HepG2 (cell line): ENCODE results near the gene WDR18. TPM values are rescaled to one million over a fixed set of nuclear protein-coding genes. Genes with fewer than 3 reads are reported as not detected.

Experiments used
- ARID2 ChIP-seq: sonication (generic); formaldehyde crosslinking; IDR thresholded peaks from 2 replicates; pipeline ENCODE4 v1.8.1; 2022; ENCODE audit warnings: mild to moderate bottlenecking, missing genetic modification reagents, borderline replicate concordance
- ATF1 ChIP-seq: IDR thresholded peaks from 2 replicates; pipeline ENCODE4 v1.6.1; 2016; ENCODE audit warnings: mild to moderate bottlenecking, control low read depth
- BHLHE40 ChIP-seq: IDR thresholded peaks from 2 replicates; pipeline ENCODE4 v1.6.1; 2011; ENCODE audit warnings: low read length, improper control_type of control experiment
- CBX5 ChIP-seq: sonication (generic); formaldehyde crosslinking; IDR thresholded peaks from 2 replicates; pipeline ENCODE4 v1.4.0; 2020; ENCODE audit warnings: missing genetic modification reagents, borderline replicate concordance
- GPN1 ChIP-seq: sonication (generic); formaldehyde crosslinking; IDR thresholded peaks from 2 replicates; pipeline ENCODE4 v1.5.1; 2020; ENCODE audit warnings: missing genetic modification reagents, borderline replicate concordance
- JUND ChIP-seq: sonication (generic); formaldehyde crosslinking; IDR thresholded peaks from 2 replicates; pipeline ENCODE4 v1.8.0; 2022; ENCODE audit warnings: mild to moderate bottlenecking, missing genetic modification reagents
- KDM5A ChIP-seq: fragments of 200-600 bp; sonication (generic); IDR thresholded peaks from 2 replicates; pipeline ENCODE4 v1.7.0; 2018; ENCODE audit warnings: antibody characterized with exemption, mild to moderate bottlenecking, low read length, borderline replicate concordance
- MAFK ChIP-seq, 2 experiments: IDR thresholded peaks in 1 of 2; conservative IDR thresholded peaks in 1 of 2; 2 replicates each; pipeline ENCODE4 v1.6.1; 2011; ENCODE audit warnings: improper control_type of control experiment in 2 of 2, low read length in 2 of 2
- RBM39 ChIP-seq: fragments of 200-400 bp; formaldehyde crosslinking; IDR thresholded peaks from one replicate; pipeline ENCODE4 v1.6.1; 2018; ENCODE audit warnings: antibody characterized with exemption, mild to moderate bottlenecking, low read depth, low read length; ENCODE audit not compliant: poor library complexity, severe bottlenecking
- SMC3 ChIP-seq: IDR thresholded peaks from 2 replicates; pipeline ENCODE4 v1.6.1; 2011; ENCODE audit warnings: low read length, improper control_type of control experiment
- ZC3H13 ChIP-seq: sonication (generic); formaldehyde crosslinking; IDR thresholded peaks from 2 replicates; pipeline ENCODE4 v1.8.1; 2023; ENCODE audit warnings: mild to moderate bottlenecking, missing genetic modification reagents, moderate library complexity
- ZFP82 ChIP-seq: sonication (generic); formaldehyde crosslinking; IDR thresholded peaks from 2 replicates; pipeline ENCODE4 v1.5.1; 2020; ENCODE audit warnings: mild to moderate bottlenecking, missing genetic modification reagents, borderline replicate concordance
- ZNF282 ChIP-seq: fragments of 450-650 bp; IDR thresholded peaks from 2 replicates; pipeline ENCODE4 v1.6.1; 2018; ENCODE audit not compliant: partially characterized antibody
- ZNF441 ChIP-seq: sonication (generic); formaldehyde crosslinking; IDR thresholded peaks from 2 replicates; pipeline ENCODE4 v1.7.0; 2021; ENCODE audit warnings: missing genetic modification reagents, borderline replicate concordance
- ZNF468 ChIP-seq: sonication (generic); formaldehyde crosslinking; IDR thresholded peaks from 2 replicates; pipeline ENCODE4 v1.8.0; 2022; ENCODE audit warnings: mild to moderate bottlenecking, moderate library complexity, missing genetic modification reagents
- ZNF556 ChIP-seq: sonication (generic); formaldehyde crosslinking; IDR thresholded peaks from 2 replicates; pipeline ENCODE4 v1.4.0; 2020; ENCODE audit warnings: mild to moderate bottlenecking, missing genetic modification reagents, borderline replicate concordance
- ZSCAN25 ChIP-seq: sonication (generic); formaldehyde crosslinking; IDR thresholded peaks from 2 replicates; pipeline ENCODE4 v1.8.0; 2022; ENCODE audit warnings: mild to moderate bottlenecking, missing genetic modification reagents
- polyA plus RNA-seq, 8 experiments: library from polyadenylated mRNA; depleted of rRNA in 3 of 8; stranded (reverse) in 7 of 8; unstranded in 1 of 8; fragments of >200 nt; fragmentation: Illumina TruSeq in 4 of 8; extraction: Trizol in 4 of 8; gene quantifications; 2 replicates each; pipeline versions ENCODE4 v1.2.1 to v1.2.3, GENCODE V29; 2011 to 2016; ENCODE audit warnings: low read depth in 4 of 8, missing spikeins in 1 of 8, mixed read lengths in 1 of 8; ENCODE audit not compliant: insufficient read depth in 1 of 8
- total RNA-seq, 5 experiments: library from RNA; depleted of rRNA; stranded (reverse); fragments of >200 nt; fragmentation: Illumina TruSeq; extraction: Trizol; gene quantifications; 2 replicates each; pipeline ENCODE4 v1.2.3, GENCODE V29; 2016; ENCODE audit warnings: low read depth in 1 of 5
- TF ChIP-seq, protein P1 (sequence below): sonication (generic); formaldehyde crosslinking; IDR thresholded peaks from 2 replicates; pipeline ENCODE4 v1.5.0; 2020; ENCODE audit warnings: missing genetic modification reagents
- TF ChIP-seq, protein P2 (sequence below): sonication (generic); formaldehyde crosslinking; conservative IDR thresholded peaks from 2 replicates; pipeline ENCODE4 v1.4.0; 2020; ENCODE audit warnings: missing genetic modification reagents
- TF ChIP-seq, protein P3 (sequence below): sonication (generic); formaldehyde crosslinking; IDR thresholded peaks from 2 replicates; pipeline ENCODE4 v1.5.0; 2020; ENCODE audit warnings: mild to moderate bottlenecking, missing genetic modification reagents
- TF ChIP-seq, protein P4 (sequence below): sonication (generic); formaldehyde crosslinking; IDR thresholded peaks from 2 replicates; pipeline ENCODE4 v1.8.1; 2023; ENCODE audit warnings: missing genetic modification reagents, mild to moderate bottlenecking, borderline replicate concordance
- TF ChIP-seq, protein P5 (sequence below): sonication (generic); formaldehyde crosslinking; IDR thresholded peaks from 2 replicates; pipeline ENCODE4 v1.5.0; 2020; ENCODE audit warnings: missing genetic modification reagents

WDR18 gene
- total and polyA plus RNA-seq, 2 of the 13 experiments (the other 11 are each of a cell fraction or from before 2014, with no cell fraction given), result 36.4 to 47.6 TPM

DNA sequence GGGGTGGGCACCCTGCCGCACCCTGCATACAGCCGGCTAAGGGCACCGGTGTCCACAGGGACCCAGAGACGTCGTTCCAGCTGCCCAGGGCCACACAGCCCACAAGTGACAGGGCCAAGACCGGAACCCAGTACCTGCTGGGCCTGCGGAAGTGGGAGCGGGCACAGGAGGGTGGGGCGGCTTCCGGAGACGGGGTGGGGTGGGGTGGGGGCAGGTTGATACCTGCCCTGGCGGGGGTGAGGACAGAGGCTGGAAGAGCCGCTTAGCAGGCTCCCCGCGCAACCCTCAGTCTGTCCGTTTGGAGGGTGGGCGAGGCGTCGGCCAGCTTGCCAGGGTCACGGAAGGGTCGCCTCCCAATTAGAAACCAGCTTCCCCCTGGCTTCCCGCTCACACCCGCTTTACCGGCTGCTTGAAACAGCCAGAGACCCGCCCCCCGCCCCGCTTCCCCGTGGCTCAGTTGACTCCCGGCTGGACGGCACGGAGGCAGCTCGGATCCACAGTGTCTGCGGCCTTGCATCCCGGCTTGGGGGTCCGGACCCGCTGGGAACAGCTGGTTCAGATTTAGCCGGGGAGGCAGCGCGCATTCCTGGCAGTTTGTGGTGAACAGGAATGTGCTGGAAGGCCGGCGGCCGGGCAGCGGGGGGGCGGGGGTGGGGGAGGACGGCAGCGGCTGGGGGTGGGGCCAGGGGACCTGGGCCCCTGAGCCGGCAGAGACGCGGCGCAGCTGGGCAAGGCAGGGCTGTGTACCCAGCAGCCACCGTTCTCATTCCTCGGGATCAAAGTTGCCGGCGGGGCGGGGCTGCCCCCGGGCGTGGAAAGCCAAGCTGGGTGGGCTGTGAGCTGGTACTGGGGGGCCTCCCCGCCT, 44.1 kb downstream of the WDR18 start (continued):
- TF ChIP-seq, protein P1, sequence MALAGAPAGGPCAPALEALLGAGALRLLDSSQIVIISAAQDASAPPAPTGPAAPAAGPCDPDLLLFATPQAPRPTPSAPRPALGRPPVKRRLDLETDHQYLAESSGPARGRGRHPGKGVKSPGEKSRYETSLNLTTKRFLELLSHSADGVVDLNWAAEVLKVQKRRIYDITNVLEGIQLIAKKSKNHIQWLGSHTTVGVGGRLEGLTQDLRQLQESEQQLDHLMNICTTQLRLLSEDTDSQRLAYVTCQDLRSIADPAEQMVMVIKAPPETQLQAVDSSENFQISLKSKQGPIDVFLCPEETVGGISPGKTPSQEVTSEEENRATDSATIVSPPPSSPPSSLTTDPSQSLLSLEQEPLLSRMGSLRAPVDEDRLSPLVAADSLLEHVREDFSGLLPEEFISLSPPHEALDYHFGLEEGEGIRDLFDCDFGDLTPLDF (CRISPR knock-in tag), result no peak
- no peak for TF ChIP-seq ZNF556 (CRISPR knock-in tag)
- no peak for TF ChIP-seq RBM39
- no peak for TF ChIP-seq ZNF441 (CRISPR knock-in tag)
- TF ChIP-seq GPN1 (CRISPR knock-in tag), result no peak
- TF ChIP-seq ARID2, result no peak
- no peak for TF ChIP-seq ZFP82
- TF ChIP-seq SMC3, result no peak
- TF ChIP-seq ZSCAN25 (CRISPR knock-in tag), result no peak
- no peak for TF ChIP-seq ZC3H13 (CRISPR knock-in tag)
- TF ChIP-seq ZNF282, result no peak
- no peak for TF ChIP-seq ATF1 (CRISPR knock-in tag)
- TF ChIP-seq, protein P2, sequence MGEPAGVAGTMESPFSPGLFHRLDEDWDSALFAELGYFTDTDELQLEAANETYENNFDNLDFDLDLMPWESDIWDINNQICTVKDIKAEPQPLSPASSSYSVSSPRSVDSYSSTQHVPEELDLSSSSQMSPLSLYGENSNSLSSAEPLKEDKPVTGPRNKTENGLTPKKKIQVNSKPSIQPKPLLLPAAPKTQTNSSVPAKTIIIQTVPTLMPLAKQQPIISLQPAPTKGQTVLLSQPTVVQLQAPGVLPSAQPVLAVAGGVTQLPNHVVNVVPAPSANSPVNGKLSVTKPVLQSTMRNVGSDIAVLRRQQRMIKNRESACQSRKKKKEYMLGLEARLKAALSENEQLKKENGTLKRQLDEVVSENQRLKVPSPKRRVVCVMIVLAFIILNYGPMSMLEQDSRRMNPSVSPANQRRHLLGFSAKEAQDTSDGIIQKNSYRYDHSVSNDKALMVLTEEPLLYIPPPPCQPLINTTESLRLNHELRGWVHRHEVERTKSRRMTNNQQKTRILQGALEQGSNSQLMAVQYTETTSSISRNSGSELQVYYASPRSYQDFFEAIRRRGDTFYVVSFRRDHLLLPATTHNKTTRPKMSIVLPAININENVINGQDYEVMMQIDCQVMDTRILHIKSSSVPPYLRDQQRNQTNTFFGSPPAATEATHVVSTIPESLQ (CRISPR knock-in tag), result no peak
- TF ChIP-seq ZNF468 (CRISPR knock-in tag), result no peak
- TF ChIP-seq, protein P3, sequence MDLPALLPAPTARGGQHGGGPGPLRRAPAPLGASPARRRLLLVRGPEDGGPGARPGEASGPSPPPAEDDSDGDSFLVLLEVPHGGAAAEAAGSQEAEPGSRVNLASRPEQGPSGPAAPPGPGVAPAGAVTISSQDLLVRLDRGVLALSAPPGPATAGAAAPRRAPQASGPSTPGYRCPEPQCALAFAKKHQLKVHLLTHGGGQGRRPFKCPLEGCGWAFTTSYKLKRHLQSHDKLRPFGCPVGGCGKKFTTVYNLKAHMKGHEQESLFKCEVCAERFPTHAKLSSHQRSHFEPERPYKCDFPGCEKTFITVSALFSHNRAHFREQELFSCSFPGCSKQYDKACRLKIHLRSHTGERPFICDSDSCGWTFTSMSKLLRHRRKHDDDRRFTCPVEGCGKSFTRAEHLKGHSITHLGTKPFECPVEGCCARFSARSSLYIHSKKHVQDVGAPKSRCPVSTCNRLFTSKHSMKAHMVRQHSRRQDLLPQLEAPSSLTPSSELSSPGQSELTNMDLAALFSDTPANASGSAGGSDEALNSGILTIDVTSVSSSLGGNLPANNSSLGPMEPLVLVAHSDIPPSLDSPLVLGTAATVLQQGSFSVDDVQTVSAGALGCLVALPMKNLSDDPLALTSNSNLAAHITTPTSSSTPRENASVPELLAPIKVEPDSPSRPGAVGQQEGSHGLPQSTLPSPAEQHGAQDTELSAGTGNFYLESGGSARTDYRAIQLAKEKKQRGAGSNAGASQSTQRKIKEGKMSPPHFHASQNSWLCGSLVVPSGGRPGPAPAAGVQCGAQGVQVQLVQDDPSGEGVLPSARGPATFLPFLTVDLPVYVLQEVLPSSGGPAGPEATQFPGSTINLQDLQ (CRISPR knock-in tag), result no peak
- no peak for TF ChIP-seq BHLHE40
- no peak for TF ChIP-seq KDM5A
- TF ChIP-seq MAFK (conservative IDR thresholded peaks at IDR 0.05 in 1 of 2, IDR thresholded peaks at IDR 0.05 in 1 of 2; ENCODE audit: low read length in 2 of 2), result no peak
- no peak for TF ChIP-seq JUND (CRISPR knock-in tag)
- TF ChIP-seq, protein P4, sequence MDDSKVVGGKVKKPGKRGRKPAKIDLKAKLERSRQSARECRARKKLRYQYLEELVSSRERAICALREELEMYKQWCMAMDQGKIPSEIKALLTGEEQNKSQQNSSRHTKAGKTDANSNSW (CRISPR knock-in tag), result no peak
- TF ChIP-seq, protein P5, sequence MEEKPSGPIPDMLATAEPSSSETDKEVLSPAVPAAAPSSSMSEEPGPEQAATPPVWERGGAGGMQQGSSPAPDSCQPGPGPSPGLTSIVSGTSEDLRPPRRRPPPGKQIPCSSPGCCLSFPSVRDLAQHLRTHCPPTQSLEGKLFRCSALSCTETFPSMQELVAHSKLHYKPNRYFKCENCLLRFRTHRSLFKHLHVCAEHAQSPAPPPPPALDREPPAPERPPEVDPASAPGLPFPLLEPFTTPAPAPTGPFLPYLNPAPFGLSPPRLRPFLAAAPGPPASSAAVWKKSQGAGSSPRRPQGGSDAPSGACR (CRISPR knock-in tag), result no peak
- TF ChIP-seq CBX5, result no peak
